KBM-7 (cell line): ENCODE measurements around the gene GALNT7.

Experiments used
- DNase-seq: peaks from one replicate; pipeline ENCODE4 v3.0.0-alpha.2; 2015
- in situ Hi-C: fragments of 300-500 bp; cut with MboI; formaldehyde crosslinking; loops from 2 replicates; pipeline ENCODE4 v1.14.3; 2020; ENCODE audit warnings: low sequenced_read_pairs, low pct_unique_long_range_greater_than_20kb, mixed read lengths

GALNT7 gene

DNA sequence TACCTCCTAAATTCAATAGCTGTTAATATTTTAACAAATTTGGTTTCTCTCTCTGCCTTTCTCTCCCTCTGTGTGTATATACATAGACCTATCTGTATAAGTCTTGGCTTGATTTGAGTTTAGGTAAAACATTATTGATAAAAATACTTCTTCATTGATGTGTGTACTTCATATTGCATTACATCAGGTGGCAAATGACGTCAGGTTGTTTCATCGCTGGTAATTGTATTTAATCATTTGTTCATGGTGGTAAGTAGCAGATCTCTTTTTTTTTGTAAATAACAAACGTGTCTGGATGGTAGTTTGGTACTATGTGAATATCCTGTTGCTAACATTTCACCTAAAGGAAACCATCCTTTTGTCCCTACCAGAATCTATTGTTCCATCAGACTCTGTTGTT is 55.1 kb downstream of the GALNT7 start:
- DNase-seq, result no peak
- in situ Hi-C loops, result no loop called here

DNA sequence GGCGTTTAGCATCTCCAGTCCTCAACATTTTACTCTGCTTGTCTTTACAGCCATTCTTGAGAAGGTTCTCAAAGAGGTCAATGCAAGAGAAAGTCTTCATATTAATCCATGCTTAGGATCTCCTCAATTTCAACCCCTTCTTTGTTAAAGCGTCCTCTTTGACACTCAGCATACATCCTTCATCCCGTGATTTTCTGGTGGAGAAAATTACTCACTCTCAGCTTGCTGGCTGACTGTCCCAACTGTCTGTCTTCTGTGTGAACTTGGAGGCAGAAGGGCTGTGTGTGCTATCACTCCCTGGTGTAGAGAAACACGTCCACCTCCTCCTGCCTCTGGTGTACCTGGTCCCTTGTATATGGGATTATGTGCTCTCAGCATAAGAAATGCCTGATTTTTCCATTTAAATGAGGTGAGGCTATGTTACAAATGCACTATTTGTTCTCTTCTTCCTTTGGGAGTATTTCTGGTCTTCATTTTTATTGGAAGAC is 57.8 kb downstream of the GALNT7 start:
- no peak for DNase-seq
- in situ Hi-C loops, result no loop called here

DNA sequence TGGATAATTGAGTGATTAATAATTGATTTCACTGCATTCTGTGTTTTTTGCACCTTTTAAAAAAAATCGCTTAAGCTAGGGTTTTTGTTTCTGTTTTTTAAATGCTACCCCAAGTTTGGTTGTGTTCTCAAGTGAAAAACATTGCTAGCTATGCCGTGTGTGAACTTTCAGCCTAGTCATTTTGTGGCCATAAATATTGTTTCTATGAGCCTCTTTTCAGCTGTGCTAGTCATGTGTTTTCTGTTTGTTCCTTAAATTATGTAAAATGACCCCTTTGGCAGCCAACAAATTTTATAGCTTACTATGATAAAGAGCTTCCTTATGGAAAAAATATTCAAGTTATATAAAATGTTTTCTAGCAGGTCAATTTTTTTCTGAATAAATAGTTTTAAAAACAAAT is 59.1 kb downstream of the GALNT7 start:
- no peak for DNase-seq
- in situ Hi-C loops, result no loop called here

DNA sequence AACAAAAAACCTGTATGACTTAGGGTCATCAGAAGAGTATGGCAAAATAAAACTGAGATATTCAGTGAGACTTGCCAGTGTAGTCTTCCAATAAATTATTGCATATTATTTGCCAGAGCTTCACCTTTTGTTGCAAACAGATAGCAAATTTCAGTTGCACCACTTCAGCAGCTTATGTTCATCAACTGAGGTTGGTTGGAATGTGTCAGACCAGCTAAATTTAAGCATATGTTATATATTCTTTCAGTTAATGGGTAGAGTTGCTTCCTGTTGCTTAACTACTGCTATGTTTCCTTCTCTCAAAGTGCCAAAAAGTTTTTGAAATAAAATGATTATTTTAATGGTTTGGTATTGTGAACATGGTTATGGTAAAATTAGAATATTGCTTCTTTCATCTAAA is 61.5 kb downstream of the GALNT7 start:
- no peak for DNase-seq
- in situ Hi-C loops, result no loop called here

DNA sequence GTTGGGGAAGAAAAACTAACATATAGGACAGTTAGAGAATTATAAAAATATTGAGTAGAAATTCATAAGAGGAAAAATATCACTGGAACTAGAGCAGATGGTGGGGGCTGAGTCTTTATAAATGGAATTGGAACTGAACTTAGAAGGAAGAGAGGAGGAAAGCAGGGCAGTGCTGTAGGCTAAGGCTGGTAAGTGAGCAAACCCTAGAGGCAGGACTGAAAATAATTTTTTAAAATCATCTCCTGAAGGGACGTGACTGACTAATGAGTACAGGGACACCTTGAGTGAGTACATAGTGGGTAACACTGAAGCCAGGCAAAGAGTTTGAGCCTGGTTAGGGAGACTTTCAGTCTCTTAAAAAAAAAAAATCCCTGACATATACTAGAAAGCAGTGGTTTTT is 63.3 kb downstream of the GALNT7 start:
- in situ Hi-C loops, result no loop called here
- peak; percentile 57 for DNase-seq

DNA sequence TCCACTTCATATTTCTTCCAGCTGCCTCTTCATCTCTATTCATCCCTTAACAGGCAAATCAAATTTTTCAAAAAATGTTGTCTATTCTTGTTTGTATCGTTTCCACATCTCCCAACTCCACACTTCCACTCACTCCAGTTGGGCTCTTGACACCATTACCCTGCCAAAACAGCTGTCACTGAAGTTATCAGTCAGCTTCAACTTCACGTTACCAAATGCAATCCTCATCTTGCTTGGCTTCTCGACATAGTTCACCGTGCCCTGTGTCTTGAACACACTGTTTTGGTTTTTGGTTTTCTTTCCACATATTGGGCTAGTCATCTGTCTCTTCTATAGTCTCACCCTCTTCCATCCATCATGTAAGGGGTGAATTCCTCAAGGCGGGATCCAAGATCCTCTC is 65.2 kb downstream of the GALNT7 start:
- in situ Hi-C loops, result no loop called here
- DNase-seq, result no peak

DNA sequence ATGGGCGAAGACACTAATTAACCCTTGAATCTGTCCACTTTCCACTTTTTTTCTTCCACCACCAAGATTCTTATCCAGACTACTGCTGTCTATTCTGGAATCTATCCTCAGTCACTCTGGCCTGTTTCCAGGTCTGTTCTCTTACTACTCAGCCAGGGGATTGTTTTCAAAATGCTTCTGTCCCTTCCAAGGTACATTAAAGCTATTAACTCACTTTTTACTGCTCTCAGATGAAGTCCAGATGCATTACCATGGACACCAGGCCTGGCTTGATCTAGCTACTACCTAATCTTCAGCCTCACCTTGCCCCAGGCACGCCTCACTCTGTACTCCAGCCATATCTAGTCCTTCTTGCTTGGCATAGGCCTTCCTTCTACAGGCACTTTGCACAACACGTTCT is 66.4 kb downstream of the GALNT7 start:
- no peak for DNase-seq
- in situ Hi-C loops, result no loop called here

DNA sequence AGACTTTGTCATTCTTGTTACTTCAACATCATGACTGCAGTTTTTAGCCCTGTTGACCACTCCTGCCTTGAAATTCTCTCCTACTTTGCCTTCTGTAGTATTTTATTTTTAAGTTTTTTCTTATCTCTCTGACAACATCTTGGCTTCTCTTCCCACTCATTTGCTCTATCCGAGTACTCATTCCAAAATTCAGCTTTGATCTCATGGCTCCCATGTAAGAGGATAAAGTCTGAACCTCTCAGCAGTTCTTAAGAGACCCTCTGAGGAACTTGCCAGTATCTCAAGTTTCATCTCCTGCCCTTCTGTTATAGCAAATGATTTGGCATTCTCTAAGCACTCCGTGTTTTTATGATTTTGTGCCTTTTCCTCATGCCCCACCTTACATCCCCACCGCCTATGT is 67.7 kb downstream of the GALNT7 start:
- in situ Hi-C loops, result no loop called here
- DNase-seq, result no peak

DNA sequence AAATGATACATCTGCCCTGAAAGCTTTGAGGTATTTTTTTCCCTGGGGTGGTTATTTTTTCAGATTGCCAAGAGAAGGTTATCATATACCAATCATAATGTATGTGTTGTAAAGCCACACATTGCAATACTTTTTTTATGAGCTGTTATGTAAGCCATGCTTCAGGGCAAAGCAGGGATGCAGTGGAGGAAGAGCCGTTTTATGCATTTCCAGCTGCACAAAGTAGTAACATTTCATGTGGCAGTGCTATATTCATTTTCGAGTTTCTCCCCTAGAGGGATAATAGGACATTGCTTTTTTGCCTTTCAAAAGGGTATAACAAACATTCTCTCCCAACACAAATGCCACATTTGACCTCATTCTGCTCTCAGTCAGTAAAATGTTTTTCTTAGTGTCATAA is 68.5 kb downstream of the GALNT7 start:
- no peak for DNase-seq
- in situ Hi-C loops, result no loop called here

DNA sequence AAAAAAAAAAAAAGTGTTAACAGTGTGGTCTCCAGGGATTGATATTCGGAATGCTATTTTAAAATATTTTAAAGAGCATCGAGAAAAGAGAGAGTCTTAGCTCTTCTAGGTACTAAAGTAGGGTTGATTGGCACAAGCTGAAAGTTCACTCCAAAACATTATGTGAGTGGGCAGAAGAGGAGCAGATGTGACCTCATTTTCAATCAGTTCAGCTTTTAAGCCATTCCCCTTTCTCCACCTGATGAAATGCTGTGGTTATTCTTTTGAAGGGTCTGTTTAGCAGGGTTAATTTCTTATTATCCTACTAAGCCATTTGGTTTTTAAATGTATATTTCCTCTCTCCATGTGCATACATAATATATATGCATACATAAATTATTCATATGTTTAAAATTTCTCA is 69.2 kb downstream of the GALNT7 start:
- no peak for DNase-seq
- in situ Hi-C loops, result no loop called here

DNA sequence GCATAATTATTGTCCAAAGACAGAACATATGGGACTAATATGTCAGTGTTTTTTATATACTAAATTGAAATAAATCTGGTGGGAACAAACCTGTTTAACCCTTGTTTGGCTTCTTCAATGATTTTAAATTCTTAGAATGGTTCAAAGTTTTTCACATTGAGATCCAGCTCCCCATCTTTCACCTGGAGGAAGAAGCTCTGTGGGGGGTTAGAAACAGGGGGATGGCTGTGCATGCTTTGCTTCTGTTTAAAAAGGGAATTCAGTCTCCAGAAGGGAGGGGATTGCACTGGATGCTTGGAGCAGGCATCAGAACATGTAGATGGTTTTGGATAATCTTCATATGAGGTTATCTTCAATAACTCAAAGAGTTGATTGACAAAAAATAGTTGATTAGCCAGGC is 72.1 kb downstream of the GALNT7 start:
- in situ Hi-C loops, result no loop called here
- no peak for DNase-seq

DNA sequence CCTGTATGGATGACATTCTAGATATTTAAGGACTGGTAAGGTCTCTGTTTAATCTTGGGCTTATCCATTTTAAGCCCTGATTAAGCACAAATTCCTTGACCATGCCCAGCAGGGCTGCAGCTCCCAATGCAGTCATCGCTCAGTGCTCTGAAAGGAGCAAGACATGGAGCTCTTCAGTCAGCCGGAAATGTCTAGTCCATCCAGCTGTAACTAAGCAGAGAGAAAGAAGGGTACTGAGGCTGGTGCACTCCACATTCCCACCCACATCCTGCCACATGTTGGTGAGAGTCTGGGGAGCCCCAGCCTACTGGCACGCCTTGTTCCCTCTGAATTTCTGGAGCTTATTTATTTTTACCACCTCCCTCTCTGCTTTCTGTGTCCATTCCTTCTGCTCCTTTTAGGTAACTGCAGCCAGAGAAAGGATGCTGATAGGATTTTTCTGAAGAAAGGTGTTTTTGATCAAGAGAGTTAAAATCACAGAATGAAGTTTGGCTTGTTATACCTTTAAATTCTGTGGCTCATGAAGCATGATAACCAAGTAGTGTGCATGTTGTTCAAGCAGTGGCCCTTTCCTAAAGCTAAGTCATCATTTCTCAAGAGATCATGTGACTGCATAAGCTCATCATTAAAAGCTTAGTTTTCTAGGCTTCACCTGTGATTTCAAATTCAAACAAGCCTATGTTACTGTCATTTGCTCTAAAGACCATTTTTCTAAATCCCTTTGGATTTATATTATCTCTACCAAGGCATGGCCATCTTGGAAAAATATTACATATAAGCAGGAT is 74.0 kb downstream of the GALNT7 start:
- in situ Hi-C loops, result no loop called here
- DNase-seq, result no peak

DNA sequence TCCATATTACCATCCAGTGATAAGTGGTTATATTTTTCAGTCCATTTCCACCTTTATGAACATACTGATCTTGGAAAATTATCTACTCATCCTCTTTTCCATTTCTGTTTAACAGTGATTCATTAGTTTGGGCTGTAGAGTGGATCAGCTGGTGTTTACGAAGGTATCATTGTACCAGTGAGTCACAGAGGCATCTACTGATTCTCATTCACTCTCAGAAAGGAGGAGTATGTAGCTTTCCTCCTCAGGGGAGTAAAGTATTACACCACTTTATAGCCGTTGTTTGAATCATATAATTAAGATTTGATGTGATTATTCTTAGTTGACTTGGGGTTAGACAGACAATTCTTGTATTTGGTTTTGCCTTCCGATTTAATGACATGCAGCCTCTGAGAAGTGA is 74.7 kb downstream of the GALNT7 start:
- in situ Hi-C loops, result no loop called here
- no peak for DNase-seq

DNA sequence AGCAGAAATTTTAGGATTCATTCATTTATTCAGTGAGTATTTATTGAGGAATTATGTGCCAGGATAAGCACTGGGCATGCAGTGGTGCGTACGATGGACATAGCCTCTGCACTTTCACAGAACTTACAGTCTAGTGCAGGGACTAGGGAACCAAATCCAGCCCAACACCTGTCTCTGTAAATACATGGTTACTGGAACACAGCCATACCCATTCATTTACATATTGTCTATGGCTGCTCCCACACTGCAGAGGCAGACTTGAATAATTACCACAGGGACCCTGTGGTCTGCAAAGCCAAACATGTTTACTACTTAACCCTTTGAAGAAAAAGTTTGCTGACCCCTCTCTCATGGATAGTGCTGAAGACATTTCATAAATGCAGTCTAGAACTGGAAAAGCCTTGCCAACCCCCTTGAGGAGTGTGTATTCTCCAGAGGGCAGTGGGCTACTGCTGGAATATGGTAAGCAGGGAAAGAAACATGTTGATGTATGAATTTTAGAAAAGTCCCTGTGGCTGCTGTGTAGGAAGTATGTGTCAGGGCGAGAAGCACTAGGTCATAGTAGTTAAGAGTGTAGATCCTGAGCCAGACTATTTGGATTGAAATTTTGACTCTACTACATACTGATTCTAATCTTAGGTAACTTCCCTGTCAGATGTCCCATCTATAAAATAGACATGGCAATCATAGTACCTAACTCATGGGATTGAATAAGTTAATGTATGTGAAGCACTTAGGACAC is 75.5 kb downstream of the GALNT7 start:
- in situ Hi-C loops, result no loop called here
- DNase-seq, result no peak

DNA sequence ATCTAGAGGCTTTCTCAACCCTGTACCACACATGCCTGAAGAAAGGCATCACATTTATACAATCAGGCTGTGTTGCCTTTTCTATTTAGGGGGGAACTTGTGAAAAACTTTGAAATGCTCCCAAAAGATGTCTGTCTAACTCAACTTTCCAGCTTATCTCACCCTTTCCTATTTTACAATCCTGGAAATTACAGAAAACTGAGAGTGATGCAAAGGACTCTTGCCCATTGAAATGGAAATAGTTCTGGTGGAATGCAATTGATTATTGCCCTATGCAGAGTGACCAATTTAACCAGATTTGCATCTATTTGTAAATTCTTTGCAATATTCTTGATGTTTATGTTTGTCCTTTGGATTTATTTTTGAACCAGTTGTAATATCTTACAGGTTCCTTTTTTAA is 77.3 kb downstream of the GALNT7 start:
- in situ Hi-C loops, result no loop called here
- no peak for DNase-seq

DNA sequence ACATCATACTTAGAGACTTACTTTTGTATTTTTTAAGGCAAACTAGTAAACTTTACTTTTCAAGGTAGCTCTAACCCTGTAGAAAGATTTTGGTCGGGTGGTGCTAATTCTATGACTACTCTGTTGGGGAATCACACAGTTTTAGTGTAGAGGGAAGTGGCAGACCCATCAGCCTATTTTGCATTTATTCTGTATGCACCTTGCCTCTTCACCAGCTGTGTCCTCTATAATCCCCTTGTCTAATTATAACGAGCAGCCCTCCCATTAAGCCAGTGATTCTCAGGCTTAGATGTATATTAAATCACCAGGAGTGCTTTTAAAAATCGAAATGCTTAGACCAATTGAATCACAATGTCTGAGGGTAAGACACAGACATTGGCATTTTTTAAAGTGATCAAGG is 78.1 kb downstream of the GALNT7 start:
- no peak for DNase-seq

DNA sequence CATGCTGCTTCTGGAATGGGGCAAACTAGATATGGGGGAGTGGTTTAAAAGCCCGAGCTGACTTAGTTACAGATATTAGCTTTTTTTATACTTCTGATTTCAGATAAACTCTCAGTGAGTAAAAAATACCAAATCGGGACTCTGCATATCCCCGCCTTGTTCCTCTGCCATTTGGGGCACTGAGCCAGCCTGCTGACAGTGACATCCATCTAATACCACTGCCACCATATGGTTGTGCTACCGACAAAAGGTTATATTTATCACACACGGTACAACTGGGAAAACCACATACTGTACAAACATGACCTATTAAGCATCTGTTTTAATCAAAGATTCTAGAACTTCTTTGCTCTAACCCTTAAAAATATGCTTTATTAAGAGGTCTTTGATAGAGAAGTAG is 78.7 kb downstream of the GALNT7 start:
- DNase-seq, result no peak
- in situ Hi-C loops, result no loop called here

More for the DNA sequence above, 78.1 kb downstream of the GALNT7 start:
- in situ Hi-C loops, result no loop called here

DNA sequence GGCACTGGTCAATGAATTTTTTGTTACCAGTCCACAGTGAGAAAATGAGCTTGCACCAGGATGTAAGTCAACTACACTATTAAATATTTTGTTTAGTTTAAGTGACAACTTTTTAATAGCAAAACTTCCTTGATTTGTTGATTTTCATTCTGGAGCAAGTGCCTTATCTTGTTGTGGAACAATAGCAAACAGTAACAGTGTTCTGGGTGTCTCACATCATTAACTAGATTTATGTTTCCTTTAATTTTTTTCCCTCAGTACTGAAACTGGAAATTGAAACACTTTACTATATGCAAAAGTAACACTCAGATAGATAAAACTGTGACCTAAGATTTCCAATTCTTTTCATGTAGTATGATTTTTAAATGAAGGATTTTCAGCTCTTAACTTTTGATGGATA is 80.1 kb downstream of the GALNT7 start:
- in situ Hi-C loops, result no loop called here
- DNase-seq, result no peak

DNA sequence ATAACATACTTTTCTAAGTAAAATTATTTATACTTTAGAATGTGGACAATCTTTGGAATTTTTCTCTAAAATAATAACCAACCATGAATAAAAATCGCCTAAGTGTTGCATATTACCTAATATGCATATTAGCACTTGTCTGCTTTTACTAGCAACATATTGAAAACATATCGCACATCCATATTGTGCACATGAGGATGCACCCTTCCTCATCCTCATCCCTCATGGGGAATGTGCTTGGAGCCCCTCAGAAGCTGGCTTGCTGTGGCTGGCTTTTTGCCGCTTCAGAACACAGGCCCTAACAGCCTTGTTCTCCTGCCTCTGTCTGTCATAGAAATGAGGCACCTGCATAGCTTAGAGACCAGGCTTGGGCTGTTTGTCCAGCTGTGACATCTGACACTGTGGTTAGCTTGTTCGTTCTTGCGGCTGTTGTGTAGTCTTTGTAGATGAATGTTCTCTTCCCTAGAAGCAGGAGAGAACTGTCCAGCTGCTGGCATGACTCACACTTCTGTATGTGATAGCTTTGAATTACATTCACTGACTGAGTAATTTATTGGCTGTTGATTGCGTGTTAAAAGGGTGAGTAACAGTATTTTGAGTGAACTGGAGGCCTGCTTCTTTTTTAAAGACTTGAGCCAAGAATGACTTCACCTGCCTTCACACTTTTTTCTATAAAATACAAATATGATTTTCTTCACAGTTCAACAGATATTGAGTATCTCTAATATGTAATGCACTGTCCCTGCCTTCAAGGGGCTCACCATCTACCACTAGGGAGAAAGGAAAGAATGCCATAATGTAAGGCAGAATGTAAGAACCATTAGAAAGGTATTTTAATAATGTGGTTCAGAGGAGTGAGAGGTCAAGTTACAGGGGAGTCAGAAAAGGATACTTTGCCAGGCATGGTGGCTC is 83.7 kb downstream of the GALNT7 start:
- in situ Hi-C loops, result loop anchor here (10.0 kb wide), 1 partner anchor 227 kb away; no protein-coding TSS in a partner anchor
- DNase-seq, result peak; percentile 84

DNA sequence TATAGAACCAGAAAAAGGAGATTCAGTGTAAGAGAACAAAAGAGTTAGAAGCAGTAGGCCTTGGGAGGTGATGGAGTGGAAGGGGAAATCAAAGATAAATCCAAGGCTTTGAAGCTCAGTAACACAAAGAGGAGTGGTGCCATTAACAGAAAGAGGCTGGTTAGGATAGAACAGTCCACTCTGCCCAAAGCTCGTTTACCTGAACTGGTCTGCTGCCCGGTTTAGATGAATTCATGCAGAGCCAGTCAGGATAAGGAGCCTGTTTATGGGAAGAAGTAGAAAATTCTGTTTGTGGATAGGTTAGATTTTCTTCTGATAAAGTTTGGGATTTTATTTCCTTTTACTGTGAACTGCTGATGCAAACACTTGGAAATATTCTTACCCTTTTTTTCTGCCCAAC is 85.0 kb downstream of the GALNT7 start:
- DNase-seq, result no peak
- in situ Hi-C loops, result loop anchor here (10.0 kb wide), 1 partner anchor 229 kb away; no protein-coding TSS in a partner anchor
